H1 (cell line): ENCODE data around the gene BRD3OS. TPM values are rescaled to one million over a fixed set of nuclear protein-coding genes. Genes with fewer than 3 reads are reported as not detected.

Experiments used
- CTCF ChIA-PET: fragments of 300-600 bp; sonication (Branson Sonifier 250); formaldehyde crosslinking; loops from one replicate; lab custom pipeline; 2021; ENCODE audit not compliant: partially characterized antibody; lab: Charles Lee
- POLR2A ChIA-PET: fragments of 300-600 bp; sonication (Branson Sonifier 250); formaldehyde crosslinking; loops from one replicate; lab custom pipeline; 2021; ENCODE audit warnings: inconsistent platforms; ENCODE audit not compliant: partially characterized antibody; lab: Charles Lee
- DNase-seq, 2 experiments: peaks; one replicate each; pipeline versions ENCODE4 v3.0.0 to v3.0.0-alpha.2; 2010 to 2022; ENCODE audit warnings: low spot score in 2 of 2, low read depth in 1 of 2, mixed read lengths in 1 of 2
- FAIRE-seq: peaks from 2 replicates; lab custom pipeline; 2011; peaks lifted over from hg19 to GRCh38; lab: Jason Lieb, UNC
- H2AFZ ChIP-seq: 2 replicates; pipeline ENCODE4 v1.8.1; 2012; ENCODE audit warnings: low read length, inconsistent platforms
- H2AK5ac ChIP-seq: 2 replicates; pipeline ENCODE4 v1.6.1; 2013; ENCODE audit warnings: low read depth, low read length
- H2BK120ac ChIP-seq: replicated peaks from 2 replicates; pipeline ENCODE3; 2013; ENCODE audit warnings: low read depth, low read length, inconsistent platforms
- H2BK12ac ChIP-seq: 2 replicates; pipeline ENCODE4 v1.6.1; 2013; ENCODE audit warnings: low read depth, low read length
- H2BK15ac ChIP-seq: 2 replicates; pipeline ENCODE4 v1.6.1; 2013; ENCODE audit warnings: low read length
- H2BK20ac ChIP-seq: 2 replicates; pipeline ENCODE4 v1.6.1; 2013; ENCODE audit warnings: low read length
- H2BK5ac ChIP-seq: 2 replicates; pipeline ENCODE4 v1.6.1; 2013; ENCODE audit warnings: low read depth, low read length
- H3K14ac ChIP-seq: 2 replicates; pipeline ENCODE4 v1.6.1; 2013; ENCODE audit warnings: inconsistent platforms; ENCODE audit not compliant: insufficient read length
- H3K18ac ChIP-seq: 2 replicates; pipeline ENCODE4 v1.6.1; 2013; ENCODE audit warnings: low read length; ENCODE audit errors: extremely low read depth
- H3K23ac ChIP-seq: 2 replicates; pipeline ENCODE4 v1.6.1; 2013; ENCODE audit warnings: inconsistent platforms; ENCODE audit not compliant: insufficient read length
- H3K23me2 ChIP-seq: 2 replicates; pipeline ENCODE4 v1.6.1; 2013; ENCODE audit warnings: low read depth, low read length
- H3K27ac ChIP-seq: 2 replicates; pipeline ENCODE4 v1.6.1; 2011; ENCODE audit warnings: low read depth, low read length, inconsistent platforms
- H3K27me3 ChIP-seq, 4 experiments: replicated peaks in 1 of 4; 1 replicate in 1 of 4; 2 replicates in 3 of 4; pipeline versions ENCODE4 v1.6.1 to v1.8.1; 2011 to 2013; ENCODE audit warnings: low read length in 3 of 4, mild to moderate bottlenecking in 3 of 4, inconsistent platforms in 2 of 4, mixed read lengths in 2 of 4, moderate library complexity in 1 of 4; ENCODE audit not compliant: control insufficient read depth in 3 of 4, insufficient read depth in 3 of 4; ENCODE audit errors: extremely low read depth in 1 of 4
- H3K36me3 ChIP-seq, 4 experiments: 2 replicates each; pipeline versions ENCODE4 v1.6.1 to v1.8.1; 2011 to 2013; ENCODE audit warnings: mild to moderate bottlenecking in 4 of 4, low read length in 3 of 4, moderate library complexity in 2 of 4, control low read depth in 1 of 4, inconsistent platforms in 1 of 4; ENCODE audit not compliant: insufficient read depth in 4 of 4, control insufficient read depth in 2 of 4
- H3K4ac ChIP-seq: replicated peaks from 2 replicates; pipeline ENCODE3; 2013; ENCODE audit warnings: low read length, low read depth, mixed read lengths, inconsistent platforms; ENCODE audit not compliant: insufficient read length
- H3K4me1 ChIP-seq, 4 experiments: replicated peaks in 1 of 4; 1 replicate in 1 of 4; 2 replicates in 3 of 4; pipeline versions ENCODE4 v1.6.1 to v1.8.1; 2011 to 2013; ENCODE audit warnings: low read length in 3 of 4, inconsistent platforms in 2 of 4, mixed read lengths in 1 of 4; ENCODE audit not compliant: insufficient read depth in 4 of 4, control insufficient read depth in 3 of 4
- H3K4me2 ChIP-seq, 2 experiments: 2 replicates each; pipeline versions ENCODE4 v1.6.1 to v1.8.1; 2011 to 2013; ENCODE audit warnings: low read depth in 2 of 2, low read length in 2 of 2, control low read depth in 1 of 2, inconsistent platforms in 1 of 2, mild to moderate bottlenecking in 1 of 2; ENCODE audit not compliant: insufficient read depth in 1 of 2
- H3K4me3 ChIP-seq, 4 experiments: fragments of 200-600, 300-600 bp in 1 of 4; sonication (generic), shearing (Covaris generic), sonication (Bioruptor Twin) in 1 of 4; 2 replicates each; pipeline versions ENCODE4 v1.5.1 to v1.8.1; 2011 to 2016; ENCODE audit warnings: low read length in 4 of 4, low read depth in 3 of 4, control low read depth in 2 of 4, inconsistent platforms in 2 of 4, mild to moderate bottlenecking in 2 of 4, mixed read lengths in 1 of 4, moderate library complexity in 1 of 4; ENCODE audit not compliant: insufficient read depth in 2 of 4; ENCODE audit errors: extremely low read depth in 1 of 4
- H3K56ac ChIP-seq: replicated peaks from 2 replicates; pipeline ENCODE3; 2013; ENCODE audit warnings: low read depth, mild to moderate bottlenecking, mixed read lengths, low read length, inconsistent platforms; ENCODE audit not compliant: insufficient read length
- H3K79me1 ChIP-seq: 2 replicates; pipeline ENCODE4 v1.6.1; 2013; ENCODE audit warnings: low read depth, low read length, control low read depth
- H3K79me2 ChIP-seq, 2 experiments: 2 replicates each; pipeline versions ENCODE4 v1.6.1 to v1.8.1; 2012 to 2013; ENCODE audit warnings: low read length in 2 of 2, mild to moderate bottlenecking in 2 of 2, inconsistent platforms in 1 of 2; ENCODE audit not compliant: insufficient read depth in 2 of 2, control insufficient read depth in 1 of 2
- H3K9ac ChIP-seq, 4 experiments: replicated peaks in 1 of 4; 1 replicate in 1 of 4; 2 replicates in 3 of 4; pipeline versions ENCODE4 v1.6.1 to v1.8.1; 2011 to 2013; ENCODE audit warnings: low read depth in 3 of 4, low read length in 3 of 4, control low read depth in 2 of 4, mild to moderate bottlenecking in 2 of 4, moderate library complexity in 2 of 4, inconsistent platforms in 1 of 4; ENCODE audit errors: extremely low read depth in 1 of 4
- H3K9me3 ChIP-seq, 2 experiments: 2 replicates each; pipeline versions ENCODE4 v1.6.1 to v1.8.1; 2012 to 2013; ENCODE audit warnings: mild to moderate bottlenecking in 2 of 2, moderate library complexity in 2 of 2, control low read depth in 1 of 2, inconsistent platforms in 1 of 2, low read depth in 1 of 2, low read length in 1 of 2, mixed read lengths in 1 of 2; ENCODE audit not compliant: insufficient read depth in 2 of 2
- H4K20me1 ChIP-seq, 2 experiments: replicated peaks in 1 of 2; 2 replicates each; pipeline versions ENCODE3 to v1.8.1; 2011 to 2013; ENCODE audit warnings: inconsistent platforms in 2 of 2, low read length in 2 of 2, mild to moderate bottlenecking in 1 of 2; ENCODE audit not compliant: insufficient read depth in 2 of 2, control insufficient read depth in 1 of 2
- H4K5ac ChIP-seq: 2 replicates; pipeline ENCODE4 v1.6.1; 2013; ENCODE audit warnings: low read length, low read depth, mixed read lengths, inconsistent platforms; ENCODE audit not compliant: insufficient read length
- H4K8ac ChIP-seq: 2 replicates; pipeline ENCODE4 v1.8.0; 2013; ENCODE audit warnings: mild to moderate bottlenecking, moderate library complexity, low read length, inconsistent platforms; ENCODE audit not compliant: insufficient read depth; ENCODE audit errors: extremely low read depth
- H4K91ac ChIP-seq: replicated peaks from 2 replicates; pipeline ENCODE3; 2013; ENCODE audit warnings: low read length, mixed read lengths, inconsistent platforms; ENCODE audit not compliant: insufficient read length
- ASH2L ChIP-seq: fragments of 200-600, 300-600 bp; sonication (generic); IDR thresholded peaks from one replicate; pipeline ENCODE4 v1.7.1; 2017; ENCODE audit warnings: low read length
- BRCA1 ChIP-seq: IDR thresholded peaks from 2 replicates; pipeline ENCODE4 v1.6.1; 2012; ENCODE audit warnings: low read depth, low read length, improper control_type of control experiment
- CHD2 ChIP-seq: IDR thresholded peaks from 2 replicates; pipeline ENCODE4 v1.6.1; 2012; ENCODE audit warnings: low read length, improper control_type of control experiment
- CTBP2 ChIP-seq: IDR thresholded peaks from 2 replicates; pipeline ENCODE4 v1.7.0; 2011; ENCODE audit warnings: borderline replicate concordance, mild to moderate bottlenecking, moderate library complexity, mixed read lengths, low read length; ENCODE audit not compliant: insufficient read depth, insufficient read length
- JUN ChIP-seq: IDR thresholded peaks from 2 replicates; pipeline ENCODE4 v1.6.1; 2011; ENCODE audit warnings: low read depth, mild to moderate bottlenecking, improper control_type of control experiment, low read length
- KDM4A ChIP-seq: IDR thresholded peaks from one replicate; pipeline ENCODE4 v1.7.1; 2012; ENCODE audit warnings: low read depth, mild to moderate bottlenecking, moderate library complexity, low read length, inconsistent platforms; ENCODE audit not compliant: severe bottlenecking
- KDM5A ChIP-seq: fragments of 200-600 bp; IDR thresholded peaks from 2 replicates; pipeline ENCODE4 v1.7.1; 2012; ENCODE audit warnings: mild to moderate bottlenecking, low read length, inconsistent platforms, mixed read lengths
- RAD21 ChIP-seq, 2 experiments: IDR thresholded peaks in 1 of 2; conservative IDR thresholded peaks in 1 of 2; 2 replicates each; pipeline ENCODE4 v1.6.1; 2011; ENCODE audit warnings: low read depth in 2 of 2, low read length in 2 of 2, improper control_type of control experiment in 1 of 2, inconsistent platforms in 1 of 2, mild to moderate bottlenecking in 1 of 2, moderate library complexity in 1 of 2
- SP1 ChIP-seq: IDR thresholded peaks from 2 replicates; pipeline ENCODE4 v1.6.1; 2011; ENCODE audit warnings: low read depth, low read length
- WGBS, 2 experiments: shearing (Covaris generic) in 1 of 2; methylation state at CpG; one replicate each; pipeline versions ENCODE4 v1.1.6 to v1.1.7; 2013 to 2015; ENCODE audit warnings: low lambda C conversion rate in 2 of 2, mixed read lengths in 2 of 2, inconsistent platforms in 1 of 2, low coverage in 1 of 2, missing lambda C conversion rate in 1 of 2; ENCODE audit not compliant: insufficient replicate concordance in 2 of 2, insufficient coverage in 1 of 2, insufficient read length in 1 of 2; ENCODE audit errors: extremely low coverage in 1 of 2, missing lambda C conversion rate in 1 of 2; 5-methylcytosine and 5-hydroxymethylcytosine counted together
- polyA plus RNA-seq, 7 experiments: library from polyadenylated mRNA; depleted of rRNA in 3 of 7; stranded (reverse) in 5 of 7; unstranded in 2 of 7; fragments of >200 nt in 5 of 7; fragments of 200-250 nt in 2 of 7; gene quantifications; 1 replicate in 5 of 7; 2 replicates in 1 of 7; 4 replicates in 1 of 7; pipeline versions ENCODE4 v1.2.1 to v1.2.3, GENCODE V29; 2011 to 2013; ENCODE audit warnings: missing spikeins in 2 of 7, mixed read lengths in 2 of 7
- total RNA-seq: library from RNA; stranded (reverse); fragmentation: NEBNext Ultra II Directional; extraction: Animal tissue kit (Norgen Biotek cat#: 25700); gene quantifications from 2 replicates; pipeline ENCODE4 v1.2.1, GENCODE V29; 2021

The BRD3OS gene
- total and polyA plus RNA-seq, 2 of the 8 experiments (the other 6 are each of a cell fraction or from before 2014, with no cell fraction given) = 12.7 to 20.2 TPM

DNA sequence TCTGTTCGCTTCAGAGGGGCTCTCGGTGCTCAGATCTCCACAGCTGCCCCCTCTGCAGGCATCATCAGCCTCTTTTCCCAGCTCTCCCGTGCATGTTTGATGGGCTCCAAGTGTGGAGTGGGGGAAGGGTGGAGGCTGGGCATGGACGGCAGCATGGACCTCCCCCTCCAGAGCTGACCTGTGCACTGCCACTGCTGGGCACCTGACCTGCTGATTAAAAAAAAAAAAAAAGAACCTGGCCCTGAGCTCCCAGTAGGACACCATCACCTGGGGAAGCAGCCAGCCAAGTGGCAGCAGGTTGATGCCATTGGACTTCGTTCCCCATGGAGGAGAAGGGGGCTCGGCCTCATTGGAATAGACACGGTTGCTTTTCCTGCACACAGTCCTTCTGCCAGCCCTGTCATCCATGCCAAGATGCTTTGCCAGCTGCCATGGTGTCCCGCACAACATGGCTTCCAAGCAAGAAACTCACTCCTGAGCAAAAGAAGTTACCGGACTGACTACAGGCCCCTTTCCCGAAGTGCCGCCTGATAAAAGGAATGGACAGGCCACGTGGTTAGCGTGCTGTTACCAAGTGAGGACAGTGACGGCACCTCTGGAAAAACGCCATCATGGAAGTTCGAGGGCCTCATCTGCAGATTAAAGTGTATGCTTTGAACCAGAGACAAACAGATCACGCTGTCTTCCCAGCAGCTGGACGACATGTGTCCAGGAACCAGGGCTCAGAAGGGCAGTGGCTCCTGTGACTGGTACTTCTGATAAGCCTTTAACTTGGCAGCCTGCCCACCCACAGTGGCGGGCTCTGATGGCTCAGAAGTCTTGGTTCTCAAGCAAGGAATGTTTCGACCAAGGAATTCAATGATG is 14.7 kb upstream of the BRD3OS start:
- no peaks in the 10 kb centered on the region for H3K79me1 ChIP-seq
- no peak overlapping the region for H2BK15ac ChIP-seq
- no peak overlapping the region for H2BK5ac ChIP-seq
- H2BK20ac ChIP-seq = no peak overlapping the region
- DNase-seq (no peak), FAIRE-seq (no peak)
- peaks cover 26 to 34% of the 10 kb centered on the region in 2 experiments for H3K9me3 ChIP-seq
- no peak overlapping the region for H4K8ac ChIP-seq
- CTCF ChIA-PET = interaction anchor here (1.3 to 1.8 kb wide), 2 partner anchors 14 to 16 kb away, joined by 3 to 6 read pairs; no protein-coding TSS in a partner anchor
- H3K9ac ChIP-seq = no peak overlapping the region
- no peak overlapping the region for H2AFZ ChIP-seq
- no peak overlapping the region for H3K27ac ChIP-seq
- no peak overlapping the region for H3K56ac ChIP-seq
- no peak overlapping the region for H3K14ac ChIP-seq
- POLR2A ChIA-PET = no interaction called here
- no peak overlapping the region for H3K18ac ChIP-seq
- no peak overlapping the region for H4K91ac ChIP-seq
- no peaks in the 10 kb centered on the region for H3K36me3 ChIP-seq
- H3K79me2 ChIP-seq = no peaks in the 10 kb centered on the region
- no peaks in the 10 kb centered on the region for H4K20me1 ChIP-seq
- H2AK5ac ChIP-seq = no peak overlapping the region
- no peak overlapping the region for H3K4me2 ChIP-seq
- H3K4ac ChIP-seq = no peak overlapping the region
- 88% methylated on average over 20 of the region's 20 CpGs; no CpG with 5 or more reads in 1 of the 2 experiments for WGBS, 2 experiments
- no peak overlapping the region for H2BK120ac ChIP-seq
- no peak overlapping the region for H3K4me3 ChIP-seq
- TF ChIP-seq CHD2 (no peak), SP1 (no peak), CTBP2 (no peak), ASH2L (no peak), RAD21 (IDR thresholded peaks at IDR 0.05 in 1 of 2, conservative IDR thresholded peaks at IDR 0.05 in 1 of 2; ENCODE audit: low read depth in 2 of 2, low read length in 2 of 2) (no peak), KDM5A (no peak), JUN (no peak), BRCA1 (no peak), KDM4A (no peak)
- TF ChIP-seq, all 59 proteins: peak for 0
- H4K5ac ChIP-seq = no peak overlapping the region
- no peak overlapping the region for H3K23ac ChIP-seq
- no peaks in the 10 kb centered on the region for H3K4me1 ChIP-seq
- peaks cover 0 to 2% (median 0%) of the 10 kb centered on the region in 4 experiments; a peak in 1 of 7 replicates for H3K27me3 ChIP-seq
- no peaks in the 10 kb centered on the region for H3K23me2 ChIP-seq
- no peak overlapping the region for H2BK12ac ChIP-seq
